Measurements from ENCODE around the gene PLD5.

GRCh38 chr1:242468784-242469183, 55.7 kb downstream of the PLD5 start:
- no peak for TF ChIP-seq CTCF (IDR thresholded peaks at IDR 0.05; ENCODE audit: low read length)
- TF ChIP-seq EZH2 (IDR thresholded peaks at IDR 0.05; ENCODE audit: borderline replicate concordance, low read length): no peak

Data from OCI-LY1 (cell line).